Panc1 (cell line): ENCODE data around the gene FAM53B. TPM values are rescaled to one million over a fixed set of nuclear protein-coding genes. Genes with fewer than 3 reads are reported as not detected.

Experiments used
- ATAC-seq: fragments of 200-7000 bp; cut with Tn5 transposase; 2 replicates; pipeline ENCODE4 v1.9.1; 2020; ENCODE audit warnings: mild to moderate bottlenecking, moderate library complexity
- BruUV-seq: library from RNA; stranded (reverse); fragments of 400-500 nt; replicated peaks from 2 replicates; lab custom pipeline; 2021; lab: Mats Ljungman, UMichigan
- CTCF ChIA-PET: fragments of 300-600 bp; sonication (Branson Sonifier 250); formaldehyde crosslinking; loops from one replicate; lab custom pipeline; 2022; ENCODE audit warnings: antibody characterized with exemption; lab: Charles Lee
- POLR2A ChIA-PET: fragments of 300-600 bp; sonication (Branson Sonifier 250); formaldehyde crosslinking; loops from one replicate; lab custom pipeline; 2022; ENCODE audit warnings: antibody characterized with exemption; lab: Charles Lee
- DNase-seq: peaks from one replicate; pipeline ENCODE4 v3.0.0-alpha.2; 2010; ENCODE audit warnings: low read depth, low spot score
- H3K27ac ChIP-seq: 2 replicates; pipeline ENCODE4 v1.5.1; 2011; ENCODE audit warnings: mild to moderate bottlenecking, low read length, inconsistent platforms
- H3K27me3 ChIP-seq: fragments of 200-500 bp; sonication (Bioruptor generic); 2 replicates; pipeline ENCODE4 v1.6.0; 2014; ENCODE audit warnings: low read length, inconsistent platforms; ENCODE audit not compliant: control insufficient read depth, insufficient read depth
- H3K36me3 ChIP-seq: fragments of 200-500 bp; sonication (Bioruptor generic); 2 replicates; pipeline ENCODE4 v1.5.1; 2014; ENCODE audit warnings: inconsistent platforms, mild to moderate bottlenecking, low read length, moderate library complexity; ENCODE audit not compliant: control insufficient read depth, insufficient read depth
- H3K4me1 ChIP-seq: 2 replicates; pipeline ENCODE4 v1.5.1; 2011; ENCODE audit warnings: inconsistent platforms, mild to moderate bottlenecking, low read length, moderate library complexity; ENCODE audit not compliant: control insufficient read depth, insufficient read depth
- H3K4me3 ChIP-seq, 2 experiments: 2 replicates each; pipeline ENCODE4 v1.5.1; 2011 to 2012; ENCODE audit warnings: low read depth in 2 of 2, low read length in 2 of 2, mild to moderate bottlenecking in 2 of 2, inconsistent platforms in 1 of 2, moderate library complexity in 1 of 2
- H3K9me3 ChIP-seq: fragments of 200-500 bp; sonication (Bioruptor generic); 2 replicates; pipeline ENCODE4 v1.5.1; 2014; ENCODE audit warnings: low read depth, mild to moderate bottlenecking, inconsistent platforms, low read length, moderate library complexity; ENCODE audit not compliant: control insufficient read depth, insufficient read depth
- CTCF ChIP-seq: fragments of 450-650 bp; IDR thresholded peaks from 2 replicates; pipeline ENCODE4 v1.5.1; 2017; ENCODE audit warnings: mild to moderate bottlenecking
- POLR2AphosphoS5 ChIP-seq: IDR thresholded peaks from 2 replicates; pipeline ENCODE4 v1.6.1; 2012; ENCODE audit warnings: mild to moderate bottlenecking, low read depth, low read length, moderate library complexity
- REST ChIP-seq, 2 experiments: IDR thresholded peaks; 2 replicates each; pipeline ENCODE4 v1.6.1; 2011 to 2012; ENCODE audit warnings: low read depth in 2 of 2, control low read depth in 1 of 2, low read length in 1 of 2, mild to moderate bottlenecking in 1 of 2, moderate library complexity in 1 of 2; ENCODE audit not compliant: insufficient read depth in 1 of 2
- SIN3A ChIP-seq: IDR thresholded peaks from 2 replicates; pipeline ENCODE4 v1.6.1; 2012; ENCODE audit warnings: low read depth, mild to moderate bottlenecking, low read length, moderate library complexity, borderline replicate concordance; ENCODE audit not compliant: insufficient read depth
- TCF7L2 ChIP-seq: IDR thresholded peaks from 2 replicates; pipeline ENCODE4 v1.6.1; 2011; ENCODE audit warnings: mild to moderate bottlenecking, low read depth, low read length, inconsistent platforms
- in situ Hi-C: cut with HindIII; loops from 2 replicates; pipeline ENCODE4 v1.10.0; 2016; ENCODE audit warnings: low sequenced_read_pairs, low pct_unique_long_range_greater_than_20kb
- intact Hi-C: fragments of 100-400 bp; cut with micrococcal nuclease; formaldehyde crosslinking; loops from one replicate; pipeline ENCODE4 v1.10.0; 2022; ENCODE audit not compliant: unreplicated experiment
- total RNA-seq: library from RNA; stranded (reverse); gene quantifications from one replicate; pipeline ENCODE4 v1.2.1, GENCODE V29; 2021; ENCODE audit not compliant: unreplicated experiment

The FAM53B gene
- total RNA-seq, 1 experiment from 2014 or later: 42.5 TPM

- POLR2A ChIA-PET: no interaction called here
- CTCF ChIA-PET: interaction anchor here (1.2 to 1.3 kb wide), 2 partner anchors 36 kb away, joined by 3 to 5 read pairs; no protein-coding TSS in a partner anchor
These were observed 38.8 kb downstream of the FAM53B start for GRCh38 chr10:124705381-124705740.

More at GRCh38 chr10:124705381-124705740, 38.8 kb downstream of the FAM53B start:
- no peak for DNase-seq
- H3K27ac ChIP-seq: no peak overlapping the region
- no peaks in the 10 kb centered on the region for H3K27me3 ChIP-seq
- in situ Hi-C loops (no loop called here), intact Hi-C loops (no loop called here)
- no peak for ATAC-seq
- H3K4me1 ChIP-seq: peaks cover 13% of the 10 kb centered on the region
- no TSS peak for BruUV-seq
- no peaks in the 10 kb centered on the region for H3K9me3 ChIP-seq
- TF ChIP-seq POLR2AphosphoS5 (no peak), TCF7L2 (no peak), CTCF (no peak), SIN3A (no peak), REST (IDR thresholded peaks at IDR 0.05; ENCODE audit: insufficient read depth in 1 of 2, low read depth in 2 of 2, low read length in 1 of 2) (no peak)
- no peaks in the 10 kb centered on the region for H3K36me3 ChIP-seq
- H3K4me3 ChIP-seq: no peak overlapping the region
